T-helper 2 cell (primary cell): ENCODE measurements around the gene CAD.

Experiments
- DNase-seq, 5 experiments: peaks; one replicate each; pipeline versions ENCODE4 v3.0.0 to v3.0.0-alpha.2; 2012 to 2022

The CAD gene

DNA sequence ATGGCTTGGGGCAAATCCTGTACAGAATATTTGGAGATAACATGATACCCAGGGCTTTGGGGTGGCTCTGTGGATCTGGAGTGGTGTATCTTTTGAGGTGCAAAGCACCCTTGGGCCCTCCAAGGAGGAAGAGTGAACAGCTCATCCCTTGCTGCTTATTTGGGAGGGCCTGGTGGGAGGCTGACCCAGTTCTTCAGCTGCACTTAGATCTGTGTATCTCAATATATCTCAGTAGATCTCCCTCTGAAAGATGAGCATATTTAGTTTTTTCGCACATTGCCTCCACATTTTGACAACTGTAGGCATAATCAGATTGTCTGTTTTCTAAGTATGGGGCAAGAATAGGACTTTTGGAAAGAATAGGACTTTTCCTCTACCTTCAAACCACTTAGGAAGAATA is 67.8 kb downstream of the CAD start:
- no peak for DNase-seq

DNA sequence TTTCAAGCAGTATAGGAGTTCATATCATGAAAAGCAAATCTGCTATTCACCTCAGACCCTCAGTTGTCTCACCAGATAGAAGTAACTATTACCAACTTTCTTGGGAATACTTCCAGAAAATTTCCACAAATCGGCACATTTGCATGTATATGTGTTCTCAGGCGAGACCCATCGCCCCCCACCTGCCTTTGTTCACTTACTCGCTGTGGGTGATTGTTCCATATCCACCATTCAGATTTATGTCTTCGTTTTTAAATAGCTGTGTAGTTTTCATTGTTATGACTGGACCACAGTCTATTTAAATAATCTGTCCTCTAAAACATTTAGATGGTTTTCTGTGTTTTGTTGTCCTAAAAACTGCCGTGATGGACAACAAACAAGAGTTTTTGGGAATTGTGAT is 68.3 kb downstream of the CAD start:
- no peak for DNase-seq

DNA sequence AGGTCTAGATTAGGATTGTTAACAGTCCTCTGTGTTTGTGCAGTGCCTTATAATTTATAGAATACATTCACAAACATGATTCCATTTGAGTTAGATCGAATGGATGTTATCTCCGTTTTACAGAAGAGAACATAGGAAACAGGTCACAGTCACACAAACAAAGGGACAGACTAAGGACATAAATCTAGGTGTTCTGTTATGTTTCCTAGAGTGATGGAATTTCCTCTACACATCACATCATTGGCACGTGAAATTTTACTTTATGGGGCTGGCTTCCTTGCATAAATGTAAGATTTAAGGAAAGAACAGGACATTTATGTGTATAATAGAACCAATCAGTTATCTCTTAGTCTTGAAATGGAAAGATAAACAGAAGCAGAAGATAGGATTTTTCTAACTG is 71.4 kb downstream of the CAD start:
- no peak for DNase-seq

DNA sequence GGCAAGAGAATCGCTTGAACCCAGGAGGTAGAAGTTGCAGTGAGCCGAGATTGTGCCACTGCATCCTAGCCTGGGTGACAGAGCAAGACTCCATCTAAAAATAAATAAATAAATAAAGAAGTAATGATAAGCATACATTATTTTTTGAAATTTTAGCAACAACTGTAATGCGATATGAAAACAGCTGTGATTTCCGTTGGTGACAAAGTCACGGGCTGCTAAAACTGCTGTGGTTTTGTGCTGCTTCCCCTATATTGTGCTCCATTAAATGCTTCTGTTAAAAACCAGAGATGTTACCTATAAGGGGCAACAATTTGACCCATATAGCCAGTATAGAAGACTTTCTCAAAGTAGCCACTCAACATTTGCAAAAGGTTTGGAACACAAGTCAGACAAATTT is 73.4 kb downstream of the CAD start:
- DNase-seq: no peak

DNA sequence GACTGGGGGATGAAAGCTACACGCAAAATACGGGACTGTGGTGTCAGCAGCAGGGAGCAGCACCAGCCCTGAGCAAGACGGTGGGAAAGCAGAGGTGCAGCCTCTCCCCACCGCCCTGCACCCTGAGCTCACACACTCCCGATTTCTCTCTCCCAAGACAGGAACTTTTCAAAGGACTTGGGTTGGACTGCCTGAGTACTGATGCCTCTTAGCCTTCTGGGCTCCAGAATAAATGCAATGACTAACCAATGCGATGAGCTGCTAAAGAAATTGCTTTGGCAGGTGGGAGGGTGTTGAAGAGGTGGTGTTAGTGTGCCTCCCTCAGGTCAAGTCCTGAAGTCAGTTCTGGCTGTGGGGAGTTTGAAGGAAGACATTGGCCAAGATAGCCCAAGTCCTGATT is 74.7 kb downstream of the CAD start:
- no peak for DNase-seq
